Dermis blood vessel endothelial cell (primary cell): Measurements from ENCODE around the gene MPST. TPM values are rescaled to one million over a fixed set of nuclear protein-coding genes. Genes with fewer than 3 reads are reported as not detected.
"Not testable (repeated sequence)": the region's sequence is repeated elsewhere in the genome, so short reads cannot be mapped to it uniquely, and the experiment has no call there.

Experiments
- DNase-seq: peaks from one replicate; pipeline ENCODE4 v3.0.0; 2010
- total RNA-seq: library from RNA; depleted of rRNA; stranded (reverse); fragments of >200 nt; gene quantifications from 2 replicates; pipeline ENCODE4 v1.2.3, GENCODE V29; 2014

MPST gene
- total RNA-seq = 168 and 175 TPM in 2 replicates

DNA sequence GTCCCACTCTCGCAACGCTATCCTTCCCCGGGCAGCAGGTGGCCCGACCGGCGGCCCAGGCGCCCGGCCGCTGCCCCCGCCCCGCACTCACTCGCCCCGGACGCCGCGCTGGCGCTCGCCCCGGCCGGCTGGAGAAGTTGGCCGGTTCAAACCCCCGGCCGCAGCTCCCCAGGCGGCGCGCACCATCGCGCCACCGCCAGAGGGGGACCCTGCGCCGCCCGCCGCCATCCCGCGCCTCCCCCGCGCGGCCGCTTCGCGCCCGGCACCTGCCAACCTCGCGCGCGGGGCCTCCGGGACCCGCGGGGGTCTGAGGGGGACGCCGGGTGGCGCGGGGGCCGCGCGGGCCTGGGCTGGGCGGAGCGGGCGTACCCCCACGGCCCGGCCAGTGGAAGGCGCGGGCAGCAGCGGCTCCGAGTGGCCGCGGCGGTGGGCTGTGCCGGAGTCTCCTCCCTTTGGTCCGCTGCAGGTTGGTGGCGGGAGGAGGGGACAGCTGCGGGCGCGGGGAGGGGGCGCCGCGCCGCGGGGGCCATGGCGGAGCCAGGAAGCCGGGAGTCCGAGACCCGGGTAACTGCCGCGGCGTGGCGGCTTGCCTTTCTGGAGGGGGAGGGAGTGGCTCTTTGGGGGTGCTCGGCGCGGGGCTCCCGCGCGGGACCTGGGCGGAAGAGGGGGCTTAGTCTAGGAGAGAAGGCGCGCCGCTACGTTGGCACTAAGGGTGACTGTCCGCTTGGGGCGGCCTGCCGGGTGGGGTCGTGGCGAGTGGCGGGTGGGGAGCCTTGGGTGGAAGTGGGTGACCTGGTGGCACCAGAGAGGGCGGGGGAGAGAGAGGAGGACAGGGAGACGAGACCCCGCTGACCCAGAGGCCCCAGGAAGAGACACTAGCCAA lies at the start of gene MPST, which contains the start of gene TST:
Gene MPST, plus strand, starts transcription at position 434 of the 883 bp plus-strand sequence. Its CDS starts 95 bp downstream, at position 529.
Gene TST, minus strand, starts transcription at position 139 of the 883 bp plus-strand sequence. CDS start 715 bp downstream, outside the sequence.
- peak; percentile 81 for DNase-seq

- DNase-seq = no peak
Measured at GRCh38 chr22:36971341-36972125, 48.0 kb upstream of the MPST start.

GRCh38 chr22:36976606-36977005 lies 42.9 kb upstream of the MPST start:
- DNase-seq = no peak

- peak; percentile 55 for DNase-seq
Measured at GRCh38 chr22:36977401-36977861, 42.1 kb upstream of the MPST start.

DNA sequence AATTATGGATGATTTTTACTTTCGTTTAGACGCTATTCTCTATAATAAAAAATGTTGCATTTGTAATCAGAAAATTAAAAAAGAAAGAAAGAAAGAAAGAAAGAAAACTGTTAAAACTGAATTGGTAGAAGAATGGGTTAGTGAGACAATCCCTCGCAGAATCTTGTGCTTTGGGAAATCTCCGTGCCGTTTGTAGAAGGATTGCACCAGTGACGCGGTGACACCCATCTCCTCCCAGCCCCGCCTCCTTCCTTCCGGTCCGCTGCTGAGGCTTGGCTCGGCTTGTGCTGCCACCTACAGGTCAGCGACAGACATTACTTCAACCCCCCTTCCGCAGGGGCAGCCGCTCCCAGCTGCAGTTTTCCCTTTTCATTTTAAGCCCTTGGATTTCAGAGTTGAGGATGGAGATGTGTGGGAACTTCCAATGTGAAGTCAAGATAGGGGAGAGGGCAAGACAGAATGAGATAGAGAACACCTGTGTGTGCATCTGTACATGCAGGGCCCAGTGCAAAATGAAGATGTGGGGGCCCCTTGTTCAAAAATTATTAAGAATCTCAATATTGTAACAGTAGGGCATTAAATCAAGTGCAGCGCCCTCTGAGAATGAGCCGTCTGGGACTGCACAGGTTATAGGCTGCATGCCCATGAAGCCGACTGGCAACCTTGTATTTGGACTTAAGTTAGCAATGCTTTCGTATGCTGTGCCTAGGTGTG lies 41.4 kb upstream of the MPST start:
- DNase-seq = peak; percentile 88

GRCh38 chr22:36979016-36979910 lies 40.3 kb upstream of the MPST start:
- no peak for DNase-seq

GRCh38 chr22:36981247-36981775 lies 38.2 kb upstream of the MPST start:
- no peak for DNase-seq

DNA sequence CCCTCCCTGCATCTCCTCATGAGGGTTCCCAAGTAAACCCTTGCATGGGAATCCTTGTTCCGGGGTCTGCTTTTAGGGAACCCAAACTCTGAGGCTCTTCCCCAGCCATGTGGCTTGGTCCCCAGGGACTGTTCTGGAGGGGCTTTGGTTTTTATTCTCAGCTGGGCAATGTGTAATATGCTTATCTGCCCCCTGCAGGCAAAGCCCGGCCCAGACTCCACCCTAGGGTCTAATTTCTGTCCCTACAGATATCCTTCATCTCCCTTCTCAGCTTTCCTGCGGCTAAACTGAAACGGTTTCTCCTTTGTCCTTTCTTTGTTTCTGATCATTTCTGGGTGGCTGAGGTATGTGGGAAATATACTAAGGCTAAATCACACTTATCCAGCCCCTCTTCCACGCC lies 37.4 kb upstream of the MPST start:
- no peak for DNase-seq

GRCh38 chr22:36985211-36985889 lies 34.2 kb upstream of the MPST start:
- no peak for DNase-seq

- DNase-seq = peak; percentile 35
Measured at GRCh38 chr22:36986242-36986821, 33.2 kb upstream of the MPST start.

DNA sequence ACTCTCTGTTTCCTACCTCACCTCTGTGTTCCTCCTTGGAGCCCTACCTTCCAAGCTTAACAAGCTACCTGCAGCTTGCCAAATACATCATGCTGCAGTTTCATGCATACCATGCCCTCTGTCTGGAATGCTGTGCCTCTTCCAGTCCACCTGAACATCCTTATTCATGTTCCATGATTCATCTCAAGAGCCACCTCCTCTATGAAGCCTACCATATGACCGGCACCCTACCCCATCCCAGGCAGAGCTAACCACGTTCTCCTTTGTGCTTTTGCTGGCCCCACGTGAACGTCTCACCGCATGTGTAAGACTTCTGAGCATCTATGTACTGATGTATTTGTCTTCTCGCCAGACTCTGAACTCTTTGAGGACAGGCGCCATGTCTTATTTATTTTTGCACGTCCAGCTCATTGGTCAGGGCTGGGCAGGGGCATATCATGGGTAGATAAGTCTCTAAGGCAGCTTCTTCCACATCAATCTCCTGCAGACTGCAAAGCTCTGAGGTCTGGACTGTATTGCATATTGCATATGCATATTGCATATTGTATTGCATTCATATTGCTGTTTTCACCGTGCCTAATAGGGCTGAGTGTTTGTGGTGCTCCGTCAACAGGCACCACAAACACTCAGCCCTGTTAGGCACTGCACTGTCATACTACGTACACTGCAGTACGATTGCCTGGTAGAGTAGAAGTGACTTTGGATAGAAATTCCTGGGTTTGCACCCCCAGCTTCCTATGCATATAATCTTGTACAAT lies 31.3 kb upstream of the MPST start:
- DNase-seq = no peak

DNA sequence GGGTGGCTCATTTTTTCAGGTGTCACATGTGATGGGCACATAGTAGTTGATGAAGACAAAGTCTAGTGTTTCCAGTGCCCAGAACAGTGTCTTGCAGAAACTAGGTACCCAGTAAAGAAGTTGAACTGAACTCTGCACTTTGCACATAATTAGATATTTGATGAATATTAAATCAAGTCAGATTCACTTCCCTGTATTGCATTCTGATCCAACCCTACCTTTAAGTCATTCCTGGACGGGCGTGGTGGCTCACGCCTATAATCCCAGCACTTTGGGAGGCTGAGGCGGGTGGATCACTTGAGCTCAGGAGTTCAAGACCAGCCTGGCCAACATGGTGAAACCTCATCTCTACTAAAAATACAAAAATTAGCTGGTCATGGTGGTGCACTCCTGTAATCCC lies 30.5 kb upstream of the MPST start:
- not testable (repeated sequence) for DNase-seq

DNA sequence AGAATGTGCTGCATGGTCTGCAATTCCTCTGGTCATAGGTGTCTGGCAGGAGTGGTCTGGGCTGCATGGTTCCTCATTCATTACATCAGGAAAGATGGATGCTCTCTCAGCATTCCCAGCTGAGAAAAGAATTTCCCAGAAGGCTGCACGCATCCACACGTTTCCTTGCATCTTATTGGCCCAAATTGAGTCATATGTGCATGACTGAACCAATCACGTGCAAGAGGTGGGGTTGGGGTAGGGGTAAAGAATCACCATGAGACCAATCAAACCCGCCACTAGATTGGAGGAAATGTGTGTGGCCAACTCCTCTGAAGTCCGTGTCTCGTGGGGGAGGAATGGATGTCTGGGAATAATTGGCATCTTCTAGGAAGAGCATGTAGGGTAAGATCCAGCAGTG lies 29.1 kb upstream of the MPST start:
- DNase-seq = no peak

DNA sequence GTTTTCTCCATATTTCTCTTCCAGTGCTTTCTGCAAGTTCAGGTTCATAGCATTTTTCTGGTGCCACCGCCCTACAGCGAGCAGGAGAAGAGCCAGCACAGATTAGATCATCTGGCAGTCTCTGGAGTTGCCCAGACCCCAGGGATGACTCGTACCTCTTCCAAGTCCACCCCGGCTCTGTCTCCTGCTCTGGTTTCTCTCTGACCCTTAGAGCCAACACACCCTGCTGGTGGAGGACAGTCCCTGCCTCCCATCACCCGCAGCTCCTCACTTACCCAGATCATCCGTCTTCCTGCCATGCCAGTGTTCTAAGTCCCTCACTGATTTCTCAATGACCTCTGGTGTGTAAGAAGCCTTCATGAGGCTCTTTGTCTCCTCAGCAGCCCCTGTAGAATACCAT lies 28.3 kb upstream of the MPST start:
- DNase-seq = no peak

GRCh38 chr22:36997746-36998145 lies 21.8 kb upstream of the MPST start:
- no peak for DNase-seq

DNA sequence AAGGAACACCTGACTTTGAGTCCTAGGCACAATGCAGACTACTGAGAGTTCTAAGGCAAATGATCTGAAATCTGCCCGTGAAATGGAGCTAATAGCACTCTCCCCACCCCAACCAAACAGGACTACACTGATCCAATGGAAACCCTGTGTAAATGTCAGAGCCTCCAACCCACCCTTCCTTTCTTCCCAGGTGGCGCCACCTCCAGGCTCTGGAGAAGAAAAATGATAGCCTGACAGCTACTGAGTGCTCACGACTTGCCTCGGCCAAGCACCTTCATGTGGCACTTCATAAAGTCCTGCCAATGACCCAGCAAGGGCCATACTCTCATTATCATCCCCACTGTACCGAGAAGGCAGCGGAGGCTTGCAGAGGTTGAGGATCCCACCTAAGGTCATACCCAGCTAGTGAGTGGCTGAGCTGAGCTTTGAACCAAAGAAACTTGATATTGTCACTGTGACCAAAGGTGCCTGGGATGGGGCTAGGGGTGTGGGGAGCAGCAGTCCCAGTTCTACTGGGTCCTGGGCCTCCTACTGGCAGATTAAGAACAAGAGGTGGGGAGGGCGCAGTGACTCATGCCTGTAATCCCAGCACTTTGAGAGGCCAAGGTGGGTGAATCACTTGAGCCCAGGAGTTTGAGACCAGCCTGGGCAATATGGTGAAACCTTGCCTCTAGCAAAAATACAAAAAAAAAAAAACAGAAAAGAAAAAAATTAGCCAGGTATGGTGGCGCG lies 20.8 kb upstream of the MPST start:
- DNase-seq = no peak

GRCh38 chr22:36999463-36999862 lies 20.1 kb upstream of the MPST start:
- no peak for DNase-seq

DNA sequence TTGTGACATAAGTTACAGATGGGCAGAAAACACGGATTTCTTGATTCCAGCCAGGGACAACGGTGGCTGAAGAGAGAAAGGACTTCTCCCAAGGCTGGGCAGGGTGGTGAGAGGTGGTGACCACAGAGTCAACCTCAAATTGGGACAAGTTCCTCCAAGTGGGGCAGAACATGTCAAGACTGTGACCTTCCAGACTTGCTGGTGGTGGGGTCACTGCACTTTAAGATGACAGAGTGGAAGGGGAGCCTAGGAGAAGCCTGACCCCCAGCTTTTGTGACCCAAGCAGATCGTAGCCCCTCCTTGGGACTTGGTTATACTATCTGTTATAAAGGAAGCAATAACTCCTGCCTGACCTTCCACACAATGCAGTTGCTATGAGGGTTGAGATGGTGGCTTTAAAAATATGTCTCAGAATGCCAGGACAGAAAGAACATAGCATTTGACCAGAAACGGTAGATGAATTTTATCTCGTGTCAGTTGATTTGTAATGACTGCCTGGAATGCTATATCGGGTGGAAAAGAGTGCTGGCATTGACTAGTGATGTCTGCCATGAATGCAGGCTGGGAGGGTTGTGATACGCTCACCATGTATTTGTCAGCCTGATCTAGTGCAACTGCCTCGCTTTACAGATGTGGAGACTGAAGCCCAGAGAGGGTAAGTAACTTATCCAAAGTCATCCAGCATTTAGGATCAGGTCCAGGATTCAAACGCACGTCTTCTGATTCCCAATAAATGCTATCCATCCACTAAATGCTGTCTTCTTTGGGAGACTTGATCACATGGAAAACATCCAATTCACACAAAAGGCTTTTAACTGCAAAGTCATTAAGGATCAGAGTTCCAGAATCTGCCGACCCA lies 18.6 kb upstream of the MPST start:
- no peak for DNase-seq
